Activated T-cell treated with anti-CD3 and anti-CD28 coated beads for 1 hour (primary cell): ENCODE measurements around the gene IL17RC.
A peak's percentile ranks its signal among the peaks of the same experiment; 100 is the strongest.

Source experiments
- DNase-seq: peaks from one replicate; pipeline ENCODE4 v3.0.0-alpha.2; 2020; ENCODE audit warnings: low read depth

IL17RC gene

DNA sequence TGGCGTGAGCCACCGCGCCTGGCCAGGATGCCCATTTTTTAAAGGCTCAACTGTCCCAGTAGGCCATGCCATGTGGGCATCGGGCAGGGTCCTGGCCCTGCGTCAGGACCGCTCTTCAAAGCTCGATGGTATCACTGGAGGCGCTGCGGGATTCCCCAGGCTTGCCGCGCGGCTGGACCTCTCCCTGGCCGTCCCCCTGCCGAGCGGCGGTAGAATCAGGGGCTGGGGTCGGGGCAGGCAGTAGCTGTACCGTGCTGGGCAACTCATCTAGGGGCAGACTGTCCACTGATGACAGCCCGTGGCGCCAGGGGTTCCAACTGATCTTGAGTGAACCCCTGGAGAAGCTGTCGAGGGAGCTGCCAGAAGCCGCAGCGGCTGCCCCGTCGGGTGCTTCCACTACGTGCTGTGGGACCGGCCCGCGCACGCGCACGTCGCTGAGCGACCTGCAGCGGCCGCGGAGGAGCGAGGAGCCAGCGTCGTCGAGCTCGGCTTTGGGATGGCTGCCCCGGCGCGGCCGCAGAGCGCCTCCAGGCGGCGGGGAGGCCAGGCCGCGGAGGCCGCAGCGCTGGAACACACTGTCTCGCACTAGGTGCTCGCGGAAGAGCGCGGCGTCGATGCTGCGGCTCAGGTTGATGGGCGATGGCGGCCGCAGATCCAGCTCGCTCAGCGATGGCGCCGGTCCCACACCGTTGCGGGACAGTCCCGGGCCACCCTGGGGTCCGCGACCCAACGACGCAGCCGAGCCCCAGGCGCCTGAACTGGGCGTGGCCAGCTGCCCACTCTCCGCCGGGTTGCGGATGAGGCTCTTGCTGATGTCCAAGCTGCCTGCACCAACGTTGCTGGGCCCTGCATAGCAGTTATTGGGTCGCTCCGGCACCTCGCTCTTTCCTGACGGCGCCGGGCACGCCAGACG is 29.5 kb downstream of the IL17RC start:
- peak; percentile 68 for DNase-seq

DNA sequence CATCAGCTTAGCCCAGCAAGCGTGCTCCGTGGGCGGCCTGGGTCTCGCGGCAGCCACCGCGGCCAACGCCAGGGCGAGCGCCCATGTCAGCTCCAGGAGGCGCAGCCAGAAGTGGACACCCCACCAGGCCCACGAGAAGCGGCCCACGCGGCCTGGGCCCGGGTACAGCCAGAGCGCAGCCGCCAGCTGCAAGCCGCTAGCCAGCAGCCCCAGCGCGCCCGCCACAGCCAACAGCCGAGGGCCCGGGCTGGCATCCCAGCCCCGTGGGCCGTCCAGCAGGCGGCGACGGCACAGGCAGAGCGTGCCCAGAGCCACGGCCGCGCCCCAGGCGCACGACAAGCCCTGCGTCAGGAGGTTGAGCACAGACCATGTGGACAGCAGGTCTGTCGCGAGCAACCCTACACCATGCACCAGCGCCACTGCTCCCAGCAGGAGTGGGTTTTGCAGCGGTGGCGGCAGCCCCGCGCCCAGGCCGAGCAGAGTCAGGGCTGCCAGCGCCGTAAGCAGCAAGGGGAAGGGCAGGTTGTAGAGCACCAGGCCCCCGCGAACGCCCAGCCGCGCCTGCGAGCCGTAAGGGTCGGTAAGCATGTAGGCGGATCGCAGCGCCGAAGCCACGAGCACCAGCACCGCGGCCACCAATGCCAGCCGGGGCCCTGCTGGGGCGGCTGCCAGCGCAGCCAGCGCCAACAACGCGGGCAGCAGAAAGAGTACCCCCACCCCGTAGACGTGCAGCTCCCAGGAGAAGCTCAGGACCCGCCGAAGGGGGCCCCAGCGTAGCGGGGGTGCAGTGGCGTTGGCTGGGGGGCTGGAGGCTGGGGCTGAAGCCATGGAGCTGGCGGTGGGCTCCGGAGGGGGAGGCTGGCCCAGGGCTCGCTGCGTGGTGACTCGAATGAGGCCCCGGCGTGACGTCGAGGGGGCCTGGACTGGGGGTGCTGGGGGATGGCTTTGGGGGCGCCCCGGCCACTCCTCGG is 30.4 kb downstream of the IL17RC start:
- DNase-seq, result no peak

DNA sequence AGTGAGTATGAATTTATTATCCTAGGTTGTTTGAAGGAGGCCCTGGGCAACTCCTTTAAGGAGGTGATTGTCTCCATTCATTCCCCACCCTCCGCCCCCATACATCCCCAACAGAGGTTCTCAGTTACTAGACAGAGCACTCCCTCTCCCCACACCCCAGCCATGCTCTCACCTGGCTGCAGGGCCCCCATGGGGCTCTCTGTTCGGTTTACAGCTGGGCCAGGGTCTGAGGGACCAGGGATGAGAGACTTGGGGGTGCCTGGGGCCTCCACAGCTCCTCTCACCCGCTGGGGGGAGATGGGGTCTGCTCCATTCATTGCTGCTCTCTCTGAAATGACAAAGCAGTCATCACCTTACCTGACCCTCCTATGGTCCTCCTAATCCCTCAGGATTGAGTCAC is 31.7 kb downstream of the IL17RC start:
- DNase-seq, result no peak

DNA sequence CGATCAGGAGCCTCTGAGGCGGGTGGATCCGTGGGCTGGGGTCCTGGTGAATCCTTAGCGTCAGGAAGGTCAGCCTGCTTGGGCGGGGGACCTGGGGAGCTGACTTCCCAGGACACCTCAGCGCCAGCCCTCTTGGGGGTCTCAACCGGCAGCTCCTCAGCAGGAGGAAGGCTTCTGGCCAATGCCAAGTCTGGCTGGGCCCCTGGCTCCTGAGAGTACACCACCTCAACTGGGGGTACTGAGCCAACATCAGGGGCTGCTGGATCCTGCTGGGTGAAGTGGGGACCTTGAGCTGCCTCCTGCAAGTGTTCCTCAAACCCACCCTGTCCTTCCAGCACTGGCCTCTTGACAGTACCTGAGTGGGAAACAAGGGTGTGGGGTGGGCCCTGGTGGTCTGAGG is 32.2 kb downstream of the IL17RC start:
- DNase-seq, result no peak

DNA sequence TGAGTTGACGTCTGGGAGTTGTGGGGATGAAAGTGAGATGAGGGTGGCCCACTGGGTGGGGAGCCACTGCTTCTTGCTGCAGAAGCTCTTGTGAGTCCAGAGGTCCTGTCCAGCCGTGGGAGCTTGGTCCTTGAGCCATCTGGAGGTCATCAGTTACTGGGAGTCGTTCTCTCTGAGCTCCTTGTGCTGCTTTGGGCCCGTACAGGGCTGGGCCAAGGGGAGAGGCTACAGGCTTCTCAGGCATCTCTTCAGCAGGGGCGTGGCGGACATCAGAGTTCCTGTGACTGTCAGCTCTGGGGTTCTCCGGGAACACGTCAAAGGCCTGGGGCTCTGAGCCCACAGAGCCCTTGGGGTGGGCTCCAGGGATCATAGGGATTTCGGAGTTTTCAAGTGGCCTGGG is 32.7 kb downstream of the IL17RC start:
- no peak for DNase-seq

DNA sequence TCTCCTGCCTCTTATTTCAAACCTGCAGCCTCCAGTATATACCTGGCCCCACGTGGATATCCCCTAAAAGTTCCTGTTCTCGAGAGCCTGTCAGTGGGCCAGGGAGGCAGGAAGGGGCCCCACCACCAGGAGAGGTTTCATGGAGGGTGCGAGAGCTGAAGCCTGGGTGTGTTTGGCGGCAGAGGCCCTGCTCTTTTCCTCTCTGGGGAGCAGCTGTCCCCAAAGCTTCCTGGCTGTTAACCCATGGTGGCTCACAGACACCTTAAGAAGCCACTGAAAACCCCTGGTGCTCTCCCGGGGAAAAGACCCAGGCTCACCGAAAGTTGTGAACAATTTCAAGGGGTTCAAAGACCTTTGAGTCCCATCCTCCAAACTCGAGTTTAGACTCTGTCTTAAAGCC is 34.2 kb downstream of the IL17RC start:
- DNase-seq, result no peak

DNA sequence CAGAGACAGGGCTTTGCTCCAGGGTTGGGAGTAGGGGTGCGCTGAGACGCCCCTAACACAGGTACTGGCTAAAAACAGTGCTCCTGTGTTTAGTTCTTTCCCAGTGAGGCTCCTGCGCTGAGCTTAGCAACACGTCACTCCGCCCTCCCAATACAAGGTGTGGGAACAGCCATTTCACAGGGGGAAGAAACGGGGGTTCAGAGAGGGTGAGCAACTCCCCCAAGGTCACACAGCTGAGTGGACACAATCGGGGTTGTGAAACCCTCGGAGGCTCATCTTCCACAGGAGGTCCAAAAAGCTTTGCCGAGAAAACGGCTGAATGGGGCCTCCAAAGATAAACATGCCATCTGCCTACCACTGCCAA is 34.7 kb downstream of the IL17RC start:
- DNase-seq, result no peak

DNA sequence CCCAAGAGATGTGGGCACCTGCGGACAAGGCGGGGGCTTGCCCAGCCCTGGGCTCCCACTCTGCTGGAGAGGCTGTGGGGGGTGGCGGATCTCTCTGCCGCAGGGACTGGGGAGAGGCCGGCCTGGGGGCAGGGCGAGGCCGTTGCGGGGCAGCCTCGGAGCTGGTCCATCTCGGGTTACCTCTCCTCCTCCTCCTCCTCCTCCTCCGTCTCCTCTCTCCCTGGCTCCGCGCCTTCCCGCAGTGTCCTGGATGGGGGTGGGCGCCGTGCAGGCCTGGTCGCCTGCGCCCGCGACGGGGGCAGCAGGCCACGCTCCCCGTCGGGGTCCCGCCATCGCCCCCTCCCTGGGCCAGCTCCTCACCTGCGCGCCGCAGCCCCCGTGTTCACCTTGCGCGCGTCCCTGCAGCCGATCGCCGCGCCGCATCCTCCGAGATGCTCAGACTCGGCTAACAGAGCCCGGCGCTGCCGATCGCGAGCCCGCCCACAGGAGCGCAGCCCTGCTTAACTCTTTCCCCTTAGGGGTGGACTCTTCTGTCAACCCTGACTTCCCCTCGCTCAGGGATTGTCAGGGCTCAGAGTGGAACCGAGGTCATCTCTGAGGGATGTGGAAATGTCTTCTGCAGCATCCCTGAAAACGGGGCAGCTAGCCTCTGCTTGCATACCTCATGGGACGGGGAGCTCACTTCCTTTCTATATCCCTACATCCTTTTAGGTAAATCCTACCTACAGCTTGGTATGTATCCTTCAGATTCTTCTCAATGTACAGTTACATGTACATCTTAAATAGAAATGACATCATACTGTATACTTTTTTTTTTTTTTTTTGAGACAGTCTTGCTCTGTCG is 35.3 kb downstream of the IL17RC start, which contains the start of gene PRRT3:
TSS of gene PRRT3 (minus strand) at position 447 of the 844 bp plus-strand sequence. CDS start 2,293 bp downstream, outside the sequence.
- peak; percentile 37 for DNase-seq

DNA sequence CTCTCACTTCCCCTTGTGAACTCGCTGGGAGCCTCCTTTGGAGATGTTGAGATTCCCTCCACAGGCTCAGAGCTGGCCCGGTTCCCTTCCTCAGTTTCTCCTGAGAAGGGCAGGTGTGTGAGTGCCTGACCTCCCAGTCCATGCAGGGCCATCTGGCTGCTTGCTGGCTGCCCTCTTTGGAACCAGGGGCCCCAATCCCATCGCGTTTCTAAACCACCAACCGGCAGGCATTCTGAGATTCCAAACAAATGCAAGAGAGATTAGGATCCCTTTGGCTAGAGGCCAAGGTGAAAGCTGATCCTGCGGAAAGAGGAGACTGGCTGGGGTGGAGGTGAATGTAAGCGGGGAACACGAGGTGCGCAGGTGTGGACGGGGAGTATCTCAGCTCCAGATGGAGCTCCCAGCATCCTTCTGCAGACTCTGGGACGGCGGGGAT is 38.2 kb downstream of the IL17RC start:
- no peak for DNase-seq

DNA sequence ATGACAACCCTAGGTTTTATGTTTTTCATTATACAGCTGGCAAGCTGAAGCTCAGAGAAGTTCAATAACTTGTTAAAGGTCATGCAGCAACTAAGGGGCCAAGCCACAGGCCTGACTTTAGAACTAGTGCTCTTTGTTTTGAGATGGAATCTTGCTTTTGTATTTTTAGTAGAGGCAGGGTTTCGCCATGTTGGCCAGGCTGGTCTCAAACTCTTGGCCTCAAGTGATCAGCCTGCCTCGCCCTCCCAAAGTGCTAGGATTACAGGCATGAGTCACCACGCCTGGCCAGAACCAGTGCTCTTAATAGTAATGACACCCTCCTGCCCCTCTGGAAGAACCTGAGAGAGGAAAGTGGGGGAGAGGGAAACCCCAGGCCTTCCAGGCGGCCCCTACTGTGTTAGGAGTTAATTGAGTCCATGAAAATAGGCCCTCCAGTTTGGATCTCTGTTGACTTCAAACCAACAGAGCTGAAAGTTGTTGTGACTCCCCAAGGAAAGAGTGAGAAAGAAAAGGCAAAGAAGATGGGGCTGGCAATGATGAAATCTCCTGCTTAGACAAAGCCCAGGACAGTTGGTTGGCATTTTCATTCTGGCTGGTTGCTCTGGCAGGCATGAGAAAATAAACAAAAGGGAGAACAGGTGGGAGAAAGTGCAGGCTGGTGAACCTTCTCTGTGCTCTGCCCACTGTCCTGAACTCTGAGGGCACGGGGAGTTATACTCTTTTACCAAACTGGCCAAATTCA is 38.9 kb downstream of the IL17RC start:
- no peak for DNase-seq

DNA sequence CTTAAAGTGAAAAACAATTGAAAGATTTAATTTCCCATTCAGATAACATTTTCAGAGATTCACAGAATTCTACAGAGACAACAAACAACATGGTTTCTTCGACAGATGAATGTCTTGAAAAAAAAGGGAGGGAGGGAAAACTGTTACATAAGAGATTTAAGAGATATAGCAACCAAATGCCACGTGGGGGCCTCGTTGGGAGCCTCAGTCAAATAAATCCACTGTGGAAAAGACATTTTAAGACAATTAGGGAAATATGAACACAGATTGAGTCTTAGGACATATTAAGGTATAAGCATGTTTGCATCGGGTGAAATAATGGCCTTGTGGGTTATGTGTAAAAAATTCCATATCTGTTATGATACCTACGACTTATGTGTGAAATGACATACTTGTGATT is 40.3 kb downstream of the IL17RC start:
- DNase-seq, result no peak

DNA sequence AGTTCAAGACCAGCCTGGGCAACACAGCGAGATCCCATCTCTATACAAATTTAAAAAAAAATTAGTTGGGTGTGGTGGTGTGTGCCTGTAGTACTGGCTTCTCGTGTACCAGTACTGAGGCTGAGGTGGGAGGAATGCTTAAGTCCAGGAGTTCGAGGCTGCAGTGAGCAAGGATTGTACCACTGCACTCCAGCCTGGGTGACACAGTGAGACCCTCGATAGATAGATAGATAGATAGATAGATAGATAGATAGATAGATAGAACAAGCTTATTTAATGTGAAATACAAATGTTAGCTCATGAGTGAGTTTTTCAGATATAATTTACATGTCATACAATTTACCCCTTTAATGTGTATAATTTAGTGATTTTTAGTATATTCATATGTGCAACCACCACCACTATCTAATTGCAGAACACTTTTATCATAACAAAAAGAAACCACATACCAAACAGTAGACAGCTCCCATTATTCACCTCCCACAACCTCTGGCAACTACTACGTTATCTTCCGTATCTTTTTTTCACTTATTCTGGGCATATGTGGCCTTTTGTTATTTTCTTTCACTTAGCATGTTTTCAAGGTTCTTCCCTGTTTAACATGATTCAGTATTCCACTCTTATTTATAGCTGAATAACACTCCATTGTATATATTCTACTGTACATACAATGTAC is 48.4 kb downstream of the IL17RC start:
- DNase-seq, result no peak

DNA sequence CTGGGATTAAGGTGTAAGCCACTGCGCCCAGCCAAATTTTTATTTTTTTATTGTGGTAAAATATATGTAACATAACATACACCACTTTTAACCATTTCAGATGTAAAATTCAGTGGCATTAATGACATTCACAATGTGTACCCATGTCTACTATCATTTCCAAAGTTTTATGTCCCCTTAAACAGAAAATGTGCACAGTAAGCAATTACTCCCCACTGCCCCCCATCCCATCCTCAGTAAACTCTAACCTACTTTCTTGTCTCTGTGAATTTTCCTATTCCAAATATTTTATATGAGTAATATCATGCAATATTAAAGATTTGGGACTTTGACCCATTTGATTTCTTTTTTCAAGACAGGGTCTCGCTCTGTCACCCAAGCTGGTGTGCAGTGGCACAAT is 49.9 kb downstream of the IL17RC start:
- DNase-seq, result no peak

DNA sequence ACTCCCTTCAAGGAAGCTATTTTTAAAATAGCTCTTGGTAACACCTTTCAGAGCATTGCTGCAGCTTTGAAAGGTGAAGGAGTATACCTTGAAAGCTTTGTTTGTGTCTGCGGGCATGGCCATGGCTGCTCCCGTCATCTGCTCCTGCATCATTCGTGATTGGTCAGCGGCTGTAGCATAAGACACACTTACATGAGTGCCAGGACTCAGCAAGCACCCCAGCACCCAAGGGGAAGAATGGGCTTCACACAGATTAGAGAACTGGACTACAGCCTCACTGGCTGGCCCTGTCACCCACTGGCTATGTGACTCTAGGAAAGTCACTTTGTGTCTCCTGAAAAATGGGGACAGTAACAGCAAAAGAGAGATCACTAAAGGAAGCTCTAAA is 52.7 kb downstream of the IL17RC start:
- DNase-seq, result no peak

DNA sequence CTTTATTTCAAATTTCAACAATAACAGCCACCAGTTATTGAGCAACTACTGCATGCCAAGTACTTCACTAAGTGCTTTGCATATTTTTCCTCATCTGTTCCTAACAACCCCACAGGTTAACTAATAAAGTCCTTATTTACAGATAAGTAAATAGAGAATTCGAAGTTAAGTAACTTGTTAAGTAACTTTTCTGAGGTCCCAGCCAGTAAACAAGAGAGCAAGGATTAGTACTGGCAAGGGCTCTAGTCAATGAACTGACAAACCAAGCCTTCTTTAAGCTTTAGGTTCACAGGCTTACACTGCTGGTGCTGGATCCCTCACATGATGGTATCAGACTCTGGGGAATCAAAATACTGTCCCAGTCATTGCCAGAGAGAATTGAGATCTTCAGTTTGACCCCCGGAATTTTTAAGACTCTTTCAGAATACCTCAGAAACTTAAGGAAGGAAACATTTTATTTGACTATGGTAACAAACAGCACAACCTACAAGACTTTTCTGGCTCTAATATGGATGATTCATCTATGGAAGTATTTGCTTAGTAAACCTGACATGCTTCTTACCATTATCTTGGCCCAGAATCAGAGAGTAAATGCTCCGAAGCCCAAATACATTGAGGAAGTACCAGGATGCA is 53.2 kb downstream of the IL17RC start:
- no peak for DNase-seq

DNA sequence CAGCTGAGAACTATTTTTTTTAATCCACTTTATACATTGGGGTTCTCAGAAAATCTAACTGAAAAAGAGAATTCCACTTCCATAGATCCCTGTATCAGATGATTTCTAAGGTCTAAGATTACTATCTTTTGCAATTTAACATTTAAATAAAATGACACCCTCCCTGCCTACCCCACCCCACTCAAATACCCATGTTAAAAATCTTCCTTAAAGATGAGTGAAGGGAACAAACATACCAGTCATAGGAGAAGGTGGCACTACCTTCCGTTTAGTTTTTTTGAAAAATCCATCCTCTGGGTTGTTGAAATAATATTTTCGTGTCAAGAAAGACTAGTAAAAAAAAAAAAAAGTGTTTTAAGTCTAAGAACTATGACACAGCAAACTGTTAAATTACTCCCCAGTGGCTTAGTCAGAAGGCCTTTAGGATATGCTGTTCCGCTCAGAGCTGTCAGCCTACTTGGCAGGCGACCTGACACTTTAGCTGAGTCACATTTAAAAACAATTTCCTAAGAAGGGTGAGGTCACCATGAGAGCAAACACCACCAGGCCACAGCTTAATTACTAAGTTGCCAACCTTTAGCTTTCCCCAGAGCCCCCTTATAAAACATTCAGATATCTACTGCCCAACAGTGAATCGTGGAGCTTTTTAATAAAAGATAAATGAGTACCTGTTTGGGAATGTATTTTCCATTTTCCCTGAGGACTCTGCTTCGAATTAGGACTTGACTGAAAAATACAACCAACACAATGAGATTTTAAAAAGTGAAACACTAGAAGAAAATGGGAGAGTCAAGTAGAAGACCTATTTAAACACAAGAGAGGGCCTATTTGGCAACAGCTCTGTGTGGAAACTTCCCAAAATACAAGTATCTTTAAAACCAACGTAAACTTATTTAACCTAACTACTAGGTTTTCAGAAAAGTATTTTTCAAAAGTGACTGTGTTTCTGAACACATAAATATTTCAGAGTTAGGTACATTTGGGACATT is 60.1 kb downstream of the IL17RC start:
- no peak for DNase-seq

DNA sequence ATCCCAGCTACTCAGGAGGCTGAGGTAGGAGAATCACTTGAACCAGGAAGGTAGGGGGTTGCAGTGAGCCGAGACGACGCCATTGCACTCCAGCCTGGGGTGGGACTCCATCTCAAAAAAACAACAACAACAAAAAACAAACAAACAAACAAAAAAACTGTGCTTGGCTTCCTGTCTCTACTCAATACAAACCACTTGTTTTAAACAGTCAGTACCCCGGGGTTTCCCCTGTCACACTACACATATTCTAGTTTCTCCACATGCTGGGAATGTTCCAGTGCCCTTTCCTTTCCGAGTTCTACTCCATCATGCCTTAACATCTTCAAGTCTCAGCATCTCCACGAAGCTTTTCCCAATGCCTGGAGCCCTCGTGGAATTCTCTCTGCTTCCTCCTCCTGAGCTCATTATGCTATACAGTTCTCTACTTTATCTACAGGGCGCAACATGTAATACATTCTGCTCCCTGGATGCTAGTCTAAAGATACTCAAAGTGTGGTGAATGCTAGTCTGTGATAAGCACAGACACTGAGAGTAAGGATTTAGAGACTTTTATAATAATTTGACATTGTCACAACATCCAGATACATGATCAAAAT is 61.9 kb downstream of the IL17RC start:
- DNase-seq, result no peak

DNA sequence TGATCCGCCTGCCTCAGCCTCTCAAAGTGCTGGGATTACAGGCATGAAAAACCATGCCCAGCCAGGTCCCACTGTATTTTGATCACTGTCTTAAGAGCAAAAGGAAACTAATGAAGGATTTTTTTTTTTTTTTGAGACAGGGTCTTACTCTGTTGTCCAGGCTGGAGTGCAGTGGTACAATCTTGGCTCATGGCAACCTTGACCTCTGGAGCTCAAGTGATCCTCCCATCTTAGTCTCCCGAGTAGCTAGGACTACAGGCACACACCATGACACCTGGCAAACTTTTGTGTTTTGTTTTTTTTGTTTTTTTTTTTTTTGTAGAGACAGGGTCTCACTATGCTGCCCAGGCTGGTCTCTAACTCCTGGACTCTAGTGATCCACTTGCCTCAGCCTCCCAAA is 63.4 kb downstream of the IL17RC start:
- DNase-seq, result no peak
